Measurements from ENCODE around the gene C1QTNF6.

Gene C1QTNF6

DNA sequence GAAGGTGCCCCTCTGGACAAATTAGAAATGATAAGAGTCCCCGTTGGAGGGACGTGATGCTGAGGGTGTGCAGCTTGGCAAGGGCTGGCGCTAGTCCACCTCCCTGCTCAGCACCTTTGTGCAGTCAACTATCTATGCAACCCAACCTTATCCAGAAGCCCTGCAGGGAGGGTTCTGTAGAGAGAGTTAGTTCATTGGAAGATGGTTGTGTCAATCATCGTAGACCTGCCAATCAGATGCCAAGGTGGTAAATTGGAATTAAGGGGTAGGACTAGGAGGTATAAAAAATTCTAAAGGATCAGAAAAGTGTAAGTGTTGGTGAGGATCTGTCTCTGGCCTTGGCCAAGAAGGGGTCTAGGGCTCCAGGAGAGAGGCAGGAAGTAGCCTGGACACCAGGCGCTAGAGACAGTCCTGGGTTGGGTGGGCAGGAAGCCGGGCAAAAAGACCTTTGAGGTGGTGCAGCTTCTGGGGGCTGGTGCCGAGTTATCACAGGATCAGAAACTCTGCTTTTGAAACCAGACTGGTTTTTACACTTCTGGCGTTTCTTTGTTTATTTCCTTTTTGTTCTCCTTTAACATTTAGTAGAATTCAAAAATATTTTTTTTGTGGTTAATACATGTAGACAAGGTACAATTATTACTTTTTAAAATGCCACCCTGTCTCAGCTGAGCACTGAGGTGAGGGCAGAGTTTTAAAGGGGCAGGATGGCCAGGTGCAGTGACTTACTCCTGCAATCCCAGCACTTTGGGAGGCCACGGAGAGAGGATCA is 1.6 kb downstream of the C1QTNF6 start:
- TF ChIP-seq, protein P1, sequence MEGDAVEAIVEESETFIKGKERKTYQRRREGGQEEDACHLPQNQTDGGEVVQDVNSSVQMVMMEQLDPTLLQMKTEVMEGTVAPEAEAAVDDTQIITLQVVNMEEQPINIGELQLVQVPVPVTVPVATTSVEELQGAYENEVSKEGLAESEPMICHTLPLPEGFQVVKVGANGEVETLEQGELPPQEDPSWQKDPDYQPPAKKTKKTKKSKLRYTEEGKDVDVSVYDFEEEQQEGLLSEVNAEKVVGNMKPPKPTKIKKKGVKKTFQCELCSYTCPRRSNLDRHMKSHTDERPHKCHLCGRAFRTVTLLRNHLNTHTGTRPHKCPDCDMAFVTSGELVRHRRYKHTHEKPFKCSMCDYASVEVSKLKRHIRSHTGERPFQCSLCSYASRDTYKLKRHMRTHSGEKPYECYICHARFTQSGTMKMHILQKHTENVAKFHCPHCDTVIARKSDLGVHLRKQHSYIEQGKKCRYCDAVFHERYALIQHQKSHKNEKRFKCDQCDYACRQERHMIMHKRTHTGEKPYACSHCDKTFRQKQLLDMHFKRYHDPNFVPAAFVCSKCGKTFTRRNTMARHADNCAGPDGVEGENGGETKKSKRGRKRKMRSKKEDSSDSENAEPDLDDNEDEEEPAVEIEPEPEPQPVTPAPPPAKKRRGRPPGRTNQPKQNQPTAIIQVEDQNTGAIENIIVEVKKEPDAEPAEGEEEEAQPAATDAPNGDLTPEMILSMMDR (IDR thresholded peaks at IDR 0.05; ENCODE audit: borderline replicate concordance, insufficient read depth, low read depth, low read length): no peak
- no peak overlapping the region for H3K4me3 ChIP-seq (ENCODE audit: low read depth, low read length)

DNA sequence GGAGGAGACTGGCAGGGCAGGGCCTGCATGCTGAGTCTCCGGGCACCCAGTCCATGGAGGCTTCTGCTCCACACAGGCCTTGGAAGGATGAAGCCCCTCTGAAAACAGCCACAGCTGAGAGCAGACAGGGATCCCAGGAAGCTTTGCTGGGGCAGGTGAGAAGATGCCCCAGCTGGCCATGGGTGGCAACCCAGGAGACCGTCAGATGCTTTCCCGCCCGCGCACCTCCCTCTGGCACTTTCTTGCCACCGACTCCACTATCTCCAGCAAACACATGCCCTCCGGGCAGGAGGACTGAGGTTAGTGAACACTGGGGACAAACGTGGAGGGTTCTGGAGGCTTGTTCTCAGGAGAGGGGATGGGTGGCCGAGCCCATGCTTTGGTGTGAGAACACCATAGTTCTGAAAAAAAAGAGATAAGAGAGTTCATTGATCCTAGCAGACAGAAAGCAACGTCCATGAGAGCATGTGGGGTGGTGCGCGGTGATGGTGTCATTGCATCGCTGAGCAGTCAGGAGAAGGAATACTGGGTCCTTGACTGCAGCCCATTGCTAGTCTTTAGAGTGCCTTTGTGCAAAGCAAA is 2.3 kb downstream of the C1QTNF6 start:
- no peak overlapping the region for H3K4me3 ChIP-seq (ENCODE audit: low read depth, low read length)
- TF ChIP-seq, protein P1 (IDR thresholded peaks at IDR 0.05; ENCODE audit: borderline replicate concordance, insufficient read depth, low read depth, low read length): no peak

DNA sequence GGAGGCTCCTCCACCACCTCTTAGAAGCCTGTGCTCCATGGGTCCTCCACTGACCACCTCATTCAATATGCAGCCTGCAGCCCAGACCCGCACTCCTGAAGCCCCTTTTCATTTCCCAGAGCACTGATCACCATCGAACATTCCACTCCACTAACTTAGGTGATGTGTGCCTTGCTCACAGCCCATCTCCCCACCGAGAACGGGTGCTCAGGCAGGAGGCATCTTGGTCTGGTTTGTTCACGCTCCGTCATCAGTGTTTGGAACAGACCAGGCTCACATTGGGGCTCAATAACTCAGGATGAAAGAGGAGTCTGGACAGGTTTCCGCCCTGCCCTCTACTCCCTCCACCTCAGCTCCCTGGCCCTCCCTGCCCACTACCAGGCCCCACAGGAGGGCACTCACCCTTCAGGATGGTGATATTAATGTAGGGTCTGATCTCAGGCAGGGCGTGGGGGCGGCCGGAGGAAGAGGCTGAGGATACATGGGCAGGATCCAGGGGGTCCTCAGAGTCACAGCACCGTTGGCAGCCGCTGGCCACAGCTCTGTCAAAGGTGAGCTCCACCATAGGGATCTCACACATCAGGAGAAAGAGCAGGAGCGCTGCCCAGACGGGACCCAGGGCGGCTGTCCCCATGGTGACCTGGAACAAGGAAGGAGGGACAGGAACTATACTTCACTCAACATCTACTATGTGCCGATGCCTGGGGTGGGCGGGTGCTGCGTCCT is 3.1 kb downstream of the C1QTNF6 start:
- no peak overlapping the region for H3K4me3 ChIP-seq (ENCODE audit: low read depth, low read length)
- TF ChIP-seq, protein P1 (IDR thresholded peaks at IDR 0.05; ENCODE audit: borderline replicate concordance, insufficient read depth, low read depth, low read length): no peak

DNA sequence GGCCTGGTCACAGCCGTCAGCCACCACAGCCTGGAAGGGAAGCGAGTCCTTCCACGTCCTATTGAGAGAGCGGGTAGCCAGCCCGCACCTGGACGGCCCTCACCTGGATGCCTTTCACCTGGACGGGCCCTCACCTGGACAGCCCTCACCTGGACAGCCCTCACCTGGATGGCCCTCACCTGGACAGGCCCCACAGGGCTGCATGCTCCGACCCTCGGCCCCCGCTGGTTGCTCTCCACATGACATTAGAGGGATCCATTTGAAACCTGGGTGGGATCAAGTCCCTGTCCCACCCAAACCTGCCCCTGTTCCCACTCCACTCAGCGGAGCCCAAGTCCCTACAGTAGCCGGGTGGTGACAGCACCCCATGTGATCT is 3.7 kb downstream of the C1QTNF6 start:
- H3K4me3 ChIP-seq (ENCODE audit: low read depth, low read length): no peak overlapping the region
- TF ChIP-seq, protein P1 (IDR thresholded peaks at IDR 0.05; ENCODE audit: borderline replicate concordance, insufficient read depth, low read depth, low read length): no peak

DNA sequence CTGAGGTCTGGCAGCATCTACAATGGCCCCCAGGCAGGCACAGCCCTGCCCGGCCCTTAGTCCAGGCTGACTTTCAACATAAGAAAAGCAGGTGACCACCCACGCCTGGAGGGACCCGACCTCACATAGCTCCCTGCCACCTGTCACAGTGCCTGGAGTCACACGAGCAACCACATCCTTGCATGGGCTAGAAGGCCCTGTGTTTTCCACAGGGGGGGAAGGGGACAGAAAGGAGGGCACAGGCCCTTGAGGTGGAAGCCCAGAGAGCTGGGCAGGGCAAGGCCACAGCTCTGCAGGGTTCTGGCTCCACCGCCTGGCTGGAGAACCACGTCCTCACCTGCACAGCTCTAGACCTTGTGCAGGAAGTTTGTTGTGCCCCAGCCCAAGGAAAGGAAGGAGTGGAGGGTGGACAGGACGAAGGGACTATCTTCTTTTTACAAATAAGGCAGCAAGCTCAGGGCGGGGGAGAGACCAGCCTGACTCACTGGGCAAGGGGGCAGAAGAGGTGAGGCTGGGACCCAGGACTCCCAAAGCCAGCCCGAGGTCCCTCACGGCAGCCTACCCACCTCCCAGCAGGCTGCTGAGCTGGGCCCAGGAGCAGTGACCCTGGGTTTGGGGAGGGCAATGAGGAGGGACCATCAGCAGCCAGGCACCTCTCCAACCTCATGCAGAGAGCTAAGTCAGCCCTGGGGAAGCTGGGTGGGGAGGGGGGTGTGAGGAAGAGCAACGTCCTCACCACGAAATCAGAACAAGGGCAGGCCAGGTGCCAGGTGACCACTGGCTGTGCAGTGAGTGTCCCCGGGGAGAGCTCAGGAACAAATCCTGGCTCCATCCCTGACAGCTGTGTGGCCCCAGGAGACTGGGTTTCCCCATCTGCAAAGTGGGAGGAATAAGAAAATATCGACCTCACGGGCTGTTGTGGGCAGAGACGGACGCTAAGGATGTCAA is 4.3 kb downstream of the C1QTNF6 start:
- TF ChIP-seq, protein P1 (IDR thresholded peaks at IDR 0.05; ENCODE audit: borderline replicate concordance, insufficient read depth, low read depth, low read length): 0 out of 2 replicates have a peak, but pooled peaks have one; percentile 11
- H3K4me3 ChIP-seq (ENCODE audit: low read depth, low read length): no peak overlapping the region

DNA sequence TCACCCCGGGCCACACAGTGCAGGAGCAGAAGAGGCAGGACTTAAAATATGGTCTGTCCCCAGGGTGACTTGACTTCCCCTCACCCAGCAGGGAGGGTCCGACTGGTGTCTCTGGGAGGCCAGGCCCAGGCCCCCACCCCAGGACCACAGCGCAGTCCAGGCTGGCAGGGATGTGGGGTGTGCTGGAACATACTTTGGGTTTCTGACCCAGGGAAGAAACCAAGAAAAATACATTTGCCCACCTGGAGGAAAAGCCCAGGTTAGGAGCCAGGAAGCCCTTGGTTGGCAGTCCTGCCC is 5.2 kb downstream of the C1QTNF6 start:
- TF ChIP-seq, protein P1 (IDR thresholded peaks at IDR 0.05; ENCODE audit: borderline replicate concordance, insufficient read depth, low read depth, low read length): no peak
- H3K4me3 ChIP-seq (ENCODE audit: low read depth, low read length): no peak overlapping the region
